Stimulated activated CD4-positive, alpha-beta T cell treated with anti-CD3 and anti-CD28 coated beads, TNF-alpha, amount 100 ng/mL, for 48 hours (primary cell): Measurements from ENCODE around the gene CFC1.
"Not testable (repeated sequence)": the region's sequence is repeated elsewhere in the genome, so short reads cannot be mapped to it uniquely, and the experiment has no call there.

Experiments used
- DNase-seq, 3 donors: peaks; one replicate each; pipeline ENCODE4 v3.0.0-alpha.2; 2020; ENCODE audit warnings: low read depth in 3 of 3

Gene CFC1

GRCh38 chr2:130583582-130583981, 15.8 kb downstream of the CFC1 start:
- DNase-seq, result not testable (repeated sequence)

- DNase-seq, result not testable (repeated sequence)
Observed at GRCh38 chr2:130582970-130583369, 16.4 kb downstream of the CFC1 start.

GRCh38 chr2:130581491-130581890, 17.9 kb downstream of the CFC1 start:
- not testable (repeated sequence) for DNase-seq

GRCh38 chr2:130579121-130579520, 20.3 kb downstream of the CFC1 start:
- not testable (repeated sequence) for DNase-seq

GRCh38 chr2:130577559-130577958, 21.8 kb downstream of the CFC1 start:
- DNase-seq, result not testable (repeated sequence)

- DNase-seq, result not testable (repeated sequence)
Observed at GRCh38 chr2:130576209-130576784, 23.1 kb downstream of the CFC1 start.

- DNase-seq, result not testable (repeated sequence)
Observed at GRCh38 chr2:130574230-130574629, 25.1 kb downstream of the CFC1 start.

GRCh38 chr2:130571929-130572328, 27.4 kb downstream of the CFC1 start:
- not testable (repeated sequence) for DNase-seq

- DNase-seq, result not testable (repeated sequence)
Observed at GRCh38 chr2:130566165-130566564, 33.2 kb downstream of the CFC1 start.

- DNase-seq, result not testable (repeated sequence)
Observed at GRCh38 chr2:130556441-130556840, 42.9 kb downstream of the CFC1 start.

GRCh38 chr2:130554178-130554577, 45.2 kb downstream of the CFC1 start:
- DNase-seq, result not testable (repeated sequence)

- DNase-seq, result not testable (repeated sequence)
Observed at GRCh38 chr2:130549475-130549874, 49.9 kb downstream of the CFC1 start.

- not testable (repeated sequence) for DNase-seq
Observed at GRCh38 chr2:130548418-130548817, 51.0 kb downstream of the CFC1 start.

GRCh38 chr2:130544978-130545377, 54.4 kb downstream of the CFC1 start:
- DNase-seq, result not testable (repeated sequence)

- not testable (repeated sequence) for DNase-seq
Observed at GRCh38 chr2:130543785-130544528, 55.4 kb downstream of the CFC1 start.

GRCh38 chr2:130542789-130543188, 56.6 kb downstream of the CFC1 start:
- not testable (repeated sequence) for DNase-seq
